ENCODE data around the gene RHBDL1. TPM values are rescaled to one million over a fixed set of nuclear protein-coding genes. Genes with fewer than 3 reads are reported as not detected.

The RHBDL1 gene
- total RNA-seq, 1 donor = 0.84 TPM

GRCh38 chr16:726438-727290, 51.2 kb downstream of the RHBDL1 start, which contains the start of the genes CCDC78 and HAGHL:
Gene CCDC78, minus strand, starts transcription at chr16:726443. Its CDS starts 76 bp downstream, at chr16:726367.
Gene HAGHL, plus strand, starts transcription at chr16:727106. Its CDS starts 404 bp downstream, at chr16:727510.
- peaks cover 2% of the 10 kb centered on the region for H3K27me3 ChIP-seq (ENCODE audit: insufficient read depth, low read length)
- peaks cover 20% of the 10 kb centered on the region for H3K4me1 ChIP-seq (ENCODE audit: insufficient read depth, low read length)
- no peaks in the 10 kb centered on the region for H3K9me3 ChIP-seq (ENCODE audit: low read depth, low read length)
- H3K4me3 ChIP-seq (ENCODE audit: low read length) = peak within 1 kb of the TSS; percentile 39

- H3K9me3 ChIP-seq (ENCODE audit: low read depth, low read length) = no peaks in the 10 kb centered on the region
- peak overlapping the region; percentile 39 for H3K4me3 ChIP-seq (ENCODE audit: low read length)
- H3K27me3 ChIP-seq (ENCODE audit: insufficient read depth, low read length) = peaks cover 2% of the 10 kb centered on the region
Measured at GRCh38 chr16:727291-727977, 52.0 kb downstream of the RHBDL1 start.

More at GRCh38 chr16:727291-727977, 52.0 kb downstream of the RHBDL1 start:
- H3K4me1 ChIP-seq (ENCODE audit: insufficient read depth, low read length) = peaks cover 15% of the 10 kb centered on the region

Other genes starting within 250 kb of the RHBDL1 start
- 31.2 TPM for gene CAPN15, start 148.0 kb upstream of the RHBDL1 start, total RNA-seq
- 0.10 TPM for gene PRR35, start 115.3 kb upstream of the RHBDL1 start, total RNA-seq
- 1.2 TPM for gene NHLRC4, start 108.7 kb upstream of the RHBDL1 start, total RNA-seq
- 8.5 TPM for gene PIGQ, start 105.7 kb upstream of the RHBDL1 start, total RNA-seq
- 6.6 TPM for gene RAB40C, start 85.6 kb upstream of the RHBDL1 start, total RNA-seq
- gene WFIKKN1, start 44.7 kb upstream of the RHBDL1 start, total RNA-seq = 0.31 TPM
- 49.0 TPM for gene METTL26, start 39.4 kb upstream of the RHBDL1 start, total RNA-seq
- 18.5 TPM for gene MCRIP2, start 33.8 kb upstream of the RHBDL1 start, total RNA-seq
- gene WDR90, start 26.3 kb upstream of the RHBDL1 start, total RNA-seq = 4.6 TPM
- 45.2 TPM for gene RHOT2, start 7.5 kb upstream of the RHBDL1 start, total RNA-seq
- 39.0 TPM for gene STUB1, start 4.7 kb downstream of the RHBDL1 start, total RNA-seq
- gene JMJD8, start 8.7 kb downstream of the RHBDL1 start, total RNA-seq = 25.0 TPM
- 4.4 TPM for gene WDR24, start 14.7 kb downstream of the RHBDL1 start, total RNA-seq
- gene FBXL16, start 30.1 kb downstream of the RHBDL1 start, total RNA-seq = 1.7 TPM
- 4.8 TPM for gene METRN, start 39.4 kb downstream of the RHBDL1 start, total RNA-seq
- gene ANTKMT, start 45.5 kb downstream of the RHBDL1 start, total RNA-seq = 5.8 TPM
- gene CCDC78, start 50.8 kb downstream of the RHBDL1 start, total RNA-seq = 1.0 TPM
- gene HAGHL, start 51.4 kb downstream of the RHBDL1 start, total RNA-seq = 4.6 TPM
- gene CIAO3, start 65.3 kb downstream of the RHBDL1 start, total RNA-seq = 22.7 TPM
- gene MSLN, start 85.1 kb downstream of the RHBDL1 start, total RNA-seq = 0.21 TPM
- 10.4 TPM for gene RPUSD1, start 112.7 kb downstream of the RHBDL1 start, total RNA-seq
- gene CHTF18, start 112.9 kb downstream of the RHBDL1 start, total RNA-seq = 8.8 TPM
- gene GNG13, start 125.1 kb downstream of the RHBDL1 start, total RNA-seq = not detected

All from mononuclear cell (primary cell).